Mesangial cell (primary cell): ENCODE results near the gene MOB1B. TPM values are rescaled to one million over a fixed set of nuclear protein-coding genes. Genes with fewer than 3 reads are reported as not detected.

ENCODE experiments used
- total RNA-seq: library from RNA; depleted of rRNA; stranded (reverse); fragments of >200 nt; gene quantifications from 2 replicates; pipeline ENCODE4 v1.2.3, GENCODE V29; 2015

The MOB1B gene
- 5.9 and 9.1 TPM in 2 replicates for total RNA-seq

GRCh38 chr4:70901984-70902576 lies at the start of gene MOB1B:
Gene MOB1B (plus strand): TSS chr4:70902369. CDS start chr4:70902537, 168 bp downstream.

GRCh38 chr4:70993181-70994068 lies 91.3 kb downstream of the MOB1B start, which contains the start of gene DCK:
Gene DCK (plus strand): TSS chr4:70993649. CDS start chr4:70993836, 187 bp downstream.

Other genes starting within 250 kb of the MOB1B start
- not detected in 2 replicates for gene JCHAIN, start 235.9 kb upstream of the MOB1B start, total RNA-seq
- 11.4 and 11.9 TPM in 2 replicates for gene UTP3, start 213.8 kb upstream of the MOB1B start, total RNA-seq
- 15.0 and 19.0 TPM in 2 replicates for gene RUFY3, start 180.4 kb upstream of the MOB1B start, total RNA-seq
- 49.2 and 61.9 TPM in 2 replicates for gene GRSF1, start 62.5 kb upstream of the MOB1B start, total RNA-seq
- gene DCK, start 91.3 kb downstream of the MOB1B start, total RNA-seq, result 13.1 and 24.0 TPM in 2 replicates